ENCODE data around the gene RNF213.

The RNF213 gene

GRCh38 chr17:80289616-80290015 lies 29.0 kb downstream of the RNF213 start:
- Histone ChIP-seq H3K27ac (replicated peaks) (peak overlapping the region; percentile 31), H3K4me3 (replicated peaks; ENCODE audit: insufficient read depth, low read length) (no peak overlapping the region), H3K27me3 (ENCODE audit: insufficient read depth, poor library complexity, severe bottlenecking) (no peaks in the 10 kb centered on the region)
- peak; percentile 44; the same call in 1 of the 2 replicates for TF ChIP-seq SPI1 (IDR thresholded peaks at IDR 0.05; ENCODE audit: borderline replicate concordance, low read depth)
- TF ChIP-seq POLR2AphosphoS5 (IDR thresholded peaks at IDR 0.05; ENCODE audit: low read depth): peak; percentile 49; the same call in 1 of the 2 replicates
- TF ChIP-seq CTCF (IDR thresholded peaks at IDR 0.05; ENCODE audit: insufficient read depth, low read length): no peak
- no peak for TF ChIP-seq GABPA (IDR thresholded peaks at IDR 0.05; ENCODE audit: low read depth)
- TF ChIP-seq REST (IDR thresholded peaks at IDR 0.05; ENCODE audit: insufficient replicate concordance, low read depth): no peak
- peak in 1 of 2 experiments; percentile 58 for DNase-seq (ENCODE audit: low read depth in 1 of 2, low spot score in 1 of 2)

- H3K4me3 ChIP-seq (replicated peaks; ENCODE audit: insufficient read depth, low read length): no peak overlapping the region
- H3K27me3 ChIP-seq (ENCODE audit: insufficient read depth, poor library complexity, severe bottlenecking): no peaks in the 10 kb centered on the region
- DNase-seq (ENCODE audit: low read depth in 1 of 2, low spot score in 1 of 2): no peak
- H3K27ac ChIP-seq (replicated peaks): peak overlapping the region; percentile 31
- TF ChIP-seq CTCF (IDR thresholded peaks at IDR 0.05; ENCODE audit: insufficient read depth, low read length) (no peak), REST (IDR thresholded peaks at IDR 0.05; ENCODE audit: insufficient replicate concordance, low read depth) (no peak), POLR2AphosphoS5 (IDR thresholded peaks at IDR 0.05; ENCODE audit: low read depth) (no peak), SPI1 (IDR thresholded peaks at IDR 0.05; ENCODE audit: borderline replicate concordance, low read depth) (no peak), GABPA (IDR thresholded peaks at IDR 0.05; ENCODE audit: low read depth) (no peak)
Measured at GRCh38 chr17:80290156-80290555, 29.5 kb downstream of the RNF213 start.

- DNase-seq (ENCODE audit: low read depth in 1 of 2, low spot score in 1 of 2): no peak
- no peak overlapping the region for H3K4me3 ChIP-seq (replicated peaks; ENCODE audit: insufficient read depth, low read length)
- H3K27ac ChIP-seq (replicated peaks): no peak overlapping the region
- no peaks in the 10 kb centered on the region for H3K27me3 ChIP-seq (ENCODE audit: insufficient read depth, poor library complexity, severe bottlenecking)
- TF ChIP-seq GABPA (IDR thresholded peaks at IDR 0.05; ENCODE audit: low read depth) (no peak), POLR2AphosphoS5 (IDR thresholded peaks at IDR 0.05; ENCODE audit: low read depth) (no peak), SPI1 (IDR thresholded peaks at IDR 0.05; ENCODE audit: borderline replicate concordance, low read depth) (no peak), REST (IDR thresholded peaks at IDR 0.05; ENCODE audit: insufficient replicate concordance, low read depth) (no peak), CTCF (IDR thresholded peaks at IDR 0.05; ENCODE audit: insufficient read depth, low read length) (no peak)
Measured at GRCh38 chr17:80291260-80291659, 30.6 kb downstream of the RNF213 start.
